NCI-H1105 treated with DMSO at 0.1 percent for 48 hours (cell line): Measurements from ENCODE around the gene OTOP3.

Experiments
- DNase-seq: peaks from one replicate; lab custom pipeline; 2025; lab: John Stamatoyannopoulos, UW

The OTOP3 gene

DNA sequence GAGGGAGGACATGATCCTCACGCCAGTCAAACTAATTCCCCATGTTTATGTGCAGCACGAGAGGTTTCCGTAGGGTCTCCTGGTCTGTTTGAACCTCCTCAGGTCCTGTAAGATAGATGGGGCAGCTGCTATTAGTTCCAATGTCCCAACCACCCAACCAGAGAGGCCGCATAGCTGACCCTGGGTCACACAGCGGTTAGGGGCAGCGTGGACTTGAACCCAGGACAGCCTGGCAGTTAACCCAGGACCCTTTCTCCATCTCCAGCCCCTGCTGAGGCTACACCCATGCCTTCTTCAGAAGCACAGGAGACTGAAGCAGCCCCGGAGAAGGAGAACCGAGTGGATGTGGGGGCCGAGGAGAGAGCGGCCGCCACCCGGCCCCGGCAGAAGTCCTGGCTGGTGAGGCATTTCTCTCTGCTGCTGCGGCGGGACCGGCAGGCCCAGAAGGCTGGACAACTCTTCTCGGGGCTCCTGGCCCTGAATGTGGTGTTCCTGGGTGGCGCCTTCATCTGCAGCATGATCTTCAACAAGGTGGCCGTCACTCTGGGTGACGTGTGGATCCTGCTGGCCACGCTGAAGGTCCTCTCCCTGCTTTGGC is 5.5 kb downstream of the OTOP3 start:
- no peak for DNase-seq

- DNase-seq = no peak
These were observed 8.3 kb downstream of the OTOP3 start for GRCh38 chr17:74943808-74944522.

DNA sequence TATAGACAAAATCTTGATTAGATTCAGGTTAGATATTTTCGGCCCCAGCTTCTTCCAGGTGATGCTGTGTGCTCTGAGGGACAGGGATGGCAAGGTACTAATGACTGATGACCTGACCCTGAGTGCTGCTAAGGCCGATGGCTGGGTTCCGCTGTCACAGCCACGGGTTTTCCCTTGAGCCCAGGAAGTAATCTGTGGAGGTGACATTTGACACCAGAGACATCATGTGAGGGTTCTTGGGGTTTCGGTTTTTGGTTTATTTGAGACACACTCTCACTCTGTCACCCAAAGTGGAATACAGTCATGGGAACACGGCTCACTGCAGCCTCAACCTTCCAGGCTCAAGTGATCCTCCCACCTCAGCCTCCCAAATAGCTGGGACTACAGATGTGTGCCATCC is 9.8 kb downstream of the OTOP3 start:
- DNase-seq = no peak

DNA sequence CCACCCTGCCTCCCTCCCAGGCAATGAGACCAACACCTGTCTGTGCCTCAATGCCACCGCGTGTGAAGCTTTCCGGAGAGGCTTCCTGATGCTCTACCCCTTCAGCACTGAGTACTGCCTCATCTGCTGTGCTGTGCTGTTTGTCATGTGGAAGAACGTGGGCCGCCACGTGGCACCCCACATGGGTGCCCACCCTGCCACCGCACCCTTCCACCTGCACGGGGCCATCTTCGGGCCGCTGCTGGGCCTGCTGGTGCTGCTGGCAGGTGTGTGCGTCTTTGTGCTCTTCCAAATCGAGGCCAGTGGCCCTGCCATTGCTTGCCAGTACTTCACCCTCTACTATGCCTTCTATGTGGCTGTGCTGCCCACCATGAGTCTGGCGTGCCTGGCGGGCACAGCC is 10.9 kb downstream of the OTOP3 start:
- no peak for DNase-seq

GRCh38 chr17:74947041-74947754 is 11.5 kb downstream of the OTOP3 start:
- DNase-seq = no peak

GRCh38 chr17:74949455-74950115 is 13.9 kb downstream of the OTOP3 start:
- DNase-seq = peak; percentile 7

DNA sequence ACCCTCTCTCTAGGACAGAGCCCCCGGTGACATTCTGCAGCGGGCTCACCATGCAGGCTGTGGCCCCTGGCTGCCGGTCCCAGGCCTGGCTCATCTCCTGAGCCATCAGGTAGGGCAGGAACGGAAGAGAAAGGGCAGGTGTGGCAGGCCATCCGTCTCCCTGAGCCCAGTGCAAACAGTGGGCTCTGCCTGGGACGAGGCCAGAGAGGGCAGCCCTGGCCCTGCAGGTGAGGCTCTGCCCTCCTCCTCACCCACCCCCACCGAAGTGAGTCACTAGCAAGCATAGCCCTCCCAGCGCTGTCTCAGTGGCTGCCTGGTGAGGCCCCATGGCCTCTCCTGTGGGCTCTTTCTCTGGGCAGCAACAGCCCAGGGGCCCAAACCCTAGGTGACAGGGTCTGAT is 14.5 kb downstream of the OTOP3 start:
- DNase-seq = no peak

DNA sequence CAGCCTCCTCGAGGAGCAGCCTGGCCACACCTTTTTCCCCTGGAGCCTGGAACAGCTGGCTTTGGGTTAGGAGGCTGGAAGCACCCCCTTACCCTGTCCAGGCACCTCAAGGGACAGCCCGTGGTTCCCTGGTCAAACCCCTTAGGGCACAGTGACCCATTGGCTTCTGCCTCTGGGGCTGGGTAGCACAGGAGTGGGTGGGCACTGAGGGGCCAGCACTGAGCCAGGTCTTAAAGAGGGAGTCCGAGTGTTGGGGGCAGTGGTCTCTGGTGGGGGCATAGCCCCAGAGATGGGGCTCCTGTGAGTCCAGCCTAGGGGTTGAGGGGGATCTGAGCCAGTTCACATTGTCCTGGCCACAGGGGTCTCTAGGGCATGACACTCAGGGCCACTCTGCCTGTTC is 15.4 kb downstream of the OTOP3 start:
- DNase-seq = no peak

- no peak for DNase-seq
These were observed 16.2 kb downstream of the OTOP3 start for GRCh38 chr17:74951680-74952421.

DNA sequence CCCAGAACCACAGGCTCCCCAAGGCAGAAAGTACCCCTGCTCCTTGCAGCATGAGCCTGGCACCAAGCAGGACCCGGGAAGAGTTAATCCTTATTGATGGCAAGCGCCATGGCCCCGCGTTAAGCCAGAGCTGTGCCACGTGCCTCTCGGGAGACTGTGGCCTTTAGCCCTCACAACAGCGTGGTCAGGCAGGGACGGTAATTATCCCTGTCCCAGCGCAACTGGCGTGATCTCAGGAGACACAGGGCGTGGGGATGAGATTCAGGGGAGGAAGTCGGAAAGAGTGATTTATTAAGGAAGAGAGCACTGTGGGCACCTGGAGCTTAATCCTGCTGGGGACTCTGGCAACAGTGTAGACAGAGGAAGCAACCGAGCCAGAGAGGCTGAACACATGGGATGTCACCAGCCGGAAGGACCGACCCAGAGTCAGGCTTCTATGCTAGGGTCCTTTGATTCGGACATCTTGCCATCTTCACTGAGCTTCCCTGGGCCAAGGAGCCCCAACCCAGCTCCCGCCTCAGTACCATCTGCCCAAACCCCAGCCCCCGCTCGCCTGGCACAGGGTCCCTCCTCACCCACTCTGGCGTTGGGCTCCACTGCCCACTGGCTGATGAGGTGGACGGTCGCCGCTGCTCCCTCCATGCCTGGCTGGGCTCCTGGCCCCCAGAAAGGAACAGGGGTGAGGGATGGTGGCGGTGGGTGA is 16.9 kb downstream of the OTOP3 start:
- no peak for DNase-seq

- no peak for DNase-seq
These were observed 17.5 kb downstream of the OTOP3 start for GRCh38 chr17:74953134-74953687.

DNA sequence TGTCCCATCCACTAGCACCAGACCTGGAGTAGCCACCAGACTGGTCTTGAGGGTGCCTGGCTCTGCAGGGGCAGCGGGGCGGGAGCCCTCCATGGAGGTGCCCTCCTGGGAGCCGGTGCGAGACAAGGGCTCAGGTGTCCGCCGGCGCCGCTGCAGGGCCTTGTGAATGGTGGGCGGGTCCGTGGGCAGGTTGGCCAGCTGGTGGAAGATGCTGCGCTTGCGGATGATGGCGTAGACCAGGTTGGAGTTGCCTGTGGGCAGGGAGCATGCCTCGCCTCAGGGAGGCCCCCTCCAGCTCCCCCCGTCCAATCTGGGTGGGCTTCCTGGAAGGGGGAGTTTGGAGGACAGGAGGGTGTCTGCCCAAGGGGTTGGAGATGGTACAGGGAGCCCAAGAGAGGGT is 18.4 kb downstream of the OTOP3 start:
- no peak for DNase-seq

GRCh38 chr17:74954665-74955421 is 19.1 kb downstream of the OTOP3 start:
- no peak for DNase-seq

- no peak for DNase-seq
These were observed 20.4 kb downstream of the OTOP3 start for GRCh38 chr17:74956093-74956492.

DNA sequence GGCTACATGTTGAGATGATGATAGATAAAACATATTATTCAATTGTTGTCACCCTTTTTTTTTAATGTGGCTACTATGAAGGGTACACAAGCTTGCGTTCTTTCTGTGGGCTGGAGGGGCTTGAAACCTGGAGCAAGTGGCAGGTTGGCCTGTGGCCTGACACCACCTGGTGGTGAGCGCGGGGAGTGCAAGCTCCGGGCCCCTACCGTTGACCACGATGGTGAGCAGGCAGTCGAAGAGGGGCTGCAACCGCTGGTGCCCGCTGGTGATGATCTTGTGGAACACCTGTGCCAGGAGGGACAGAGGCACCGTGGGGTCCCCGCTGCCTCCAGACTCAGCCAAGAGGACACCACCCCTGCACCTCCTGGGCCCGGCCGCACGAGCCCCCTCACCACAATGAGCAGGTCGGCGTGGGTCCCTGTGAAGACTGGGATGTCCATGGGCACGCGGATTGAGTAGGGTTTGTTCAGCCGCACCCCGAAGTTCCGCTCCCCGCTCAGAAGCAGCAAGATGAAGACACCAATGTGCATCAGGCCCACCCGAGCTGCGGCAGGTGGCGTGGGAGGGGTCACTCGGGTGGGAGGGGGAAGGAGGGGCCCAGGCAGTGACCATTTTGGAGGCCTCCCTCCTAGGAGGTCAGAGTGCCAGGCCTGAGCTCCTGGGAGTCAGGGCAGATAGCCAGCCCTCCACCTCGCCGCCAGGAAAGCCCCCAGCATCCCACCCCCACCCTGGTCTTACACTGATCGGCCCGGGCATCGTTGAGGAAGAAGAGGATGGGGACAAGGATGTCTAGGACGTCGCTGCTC is 22.4 kb downstream of the OTOP3 start:
- DNase-seq = peak; percentile 51

GRCh38 chr17:74959826-74960515 is 24.3 kb downstream of the OTOP3 start:
- DNase-seq = no peak

- no peak for DNase-seq
These were observed 25.1 kb downstream of the OTOP3 start for GRCh38 chr17:74960570-74961342.
